SK-MEL-5 (cell line): ENCODE results near the gene COPG2. TPM values are rescaled to one million over a fixed set of nuclear protein-coding genes. Genes with fewer than 3 reads are reported as not detected.
"Not testable (repeated sequence)": the region's sequence is repeated elsewhere in the genome, so short reads cannot be mapped to it uniquely, and the experiment has no call there.

ENCODE experiments used
- DNase-seq: peaks from one replicate; pipeline ENCODE4 v3.0.0-alpha.2; 2016; ENCODE audit warnings: low read depth, low spot score
- in situ Hi-C: cut with HindIII; loops from 2 replicates; pipeline ENCODE4 v1.10.0; 2016; ENCODE audit warnings: low sequenced_read_pairs, high pct_unique_total_duplicates, low pct_unique_long_range_greater_than_20kb
- total RNA-seq: library from RNA; depleted of rRNA; stranded (reverse); fragments of >200 nt; shearing (Covaris generic); gene quantifications from 2 replicates; pipeline ENCODE4 v1.2.3, GENCODE V29; 2014

Gene COPG2
- total RNA-seq, 1 experiment from 2014 or later: 43.6 TPM

- DNase-seq, in situ Hi-C loops: not testable (repeated sequence)
These were observed 140.7 kb downstream of the COPG2 start for GRCh38 chr7:130527752-130528355.

DNA sequence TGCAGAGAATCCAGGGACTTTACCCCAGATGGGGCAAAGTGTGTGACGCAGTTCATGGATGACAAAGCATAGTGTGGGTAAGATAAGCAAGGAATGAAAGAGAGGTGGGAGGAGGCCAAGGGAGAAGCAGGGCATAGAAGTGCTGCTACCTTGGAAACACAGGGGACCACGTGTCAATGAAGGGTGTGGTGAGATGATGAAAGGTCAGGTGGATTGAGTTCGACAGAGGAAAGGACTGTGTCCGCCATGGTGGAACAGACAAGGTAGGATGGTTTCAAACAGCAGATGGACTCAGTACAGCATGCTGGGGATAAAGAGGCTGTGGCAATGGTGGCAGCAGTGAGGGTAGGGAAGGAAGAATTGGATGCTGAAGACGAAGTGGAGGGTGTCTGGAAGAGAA is 143.9 kb downstream of the COPG2 start:
- in situ Hi-C loops: no loop called here
- no peak for DNase-seq

DNA sequence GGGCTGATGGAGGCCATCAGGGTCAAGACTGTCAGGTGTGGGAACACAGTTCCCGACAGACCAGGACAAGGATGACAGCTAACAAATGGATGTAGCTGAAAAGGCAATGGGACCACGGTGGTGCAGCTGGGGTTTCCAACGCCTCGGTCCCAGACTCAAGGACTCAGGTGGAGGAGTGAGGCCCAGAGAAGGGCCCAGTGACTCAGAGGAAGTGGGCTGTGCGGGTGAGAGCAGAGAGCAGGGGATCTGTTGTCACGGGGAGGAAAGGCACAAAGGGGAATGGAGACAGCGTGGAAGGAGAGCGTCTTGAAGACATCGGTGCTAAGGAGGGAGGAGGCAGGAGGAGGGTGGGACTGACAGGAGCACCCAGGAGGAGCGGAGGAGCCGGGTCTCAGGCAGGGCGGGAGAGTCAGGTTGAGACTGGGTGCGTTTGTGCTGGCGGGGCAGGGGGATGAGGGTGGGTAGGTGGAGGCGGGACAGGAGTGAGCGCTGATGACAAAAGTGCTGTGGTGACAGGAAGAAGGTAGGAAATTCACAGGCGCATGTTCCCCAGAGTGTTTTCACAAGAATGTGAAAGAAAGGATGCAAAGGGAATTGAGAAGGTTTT is 144.9 kb downstream of the COPG2 start:
- in situ Hi-C loops, DNase-seq: not testable (repeated sequence)

- in situ Hi-C loops: no loop called here
- DNase-seq: no peak
These were observed 147.1 kb downstream of the COPG2 start for GRCh38 chr7:130521258-130521951.

GRCh38 chr7:130515315-130516040 is 153.1 kb downstream of the COPG2 start:
- DNase-seq: no peak
- in situ Hi-C loops: no loop called here

DNA sequence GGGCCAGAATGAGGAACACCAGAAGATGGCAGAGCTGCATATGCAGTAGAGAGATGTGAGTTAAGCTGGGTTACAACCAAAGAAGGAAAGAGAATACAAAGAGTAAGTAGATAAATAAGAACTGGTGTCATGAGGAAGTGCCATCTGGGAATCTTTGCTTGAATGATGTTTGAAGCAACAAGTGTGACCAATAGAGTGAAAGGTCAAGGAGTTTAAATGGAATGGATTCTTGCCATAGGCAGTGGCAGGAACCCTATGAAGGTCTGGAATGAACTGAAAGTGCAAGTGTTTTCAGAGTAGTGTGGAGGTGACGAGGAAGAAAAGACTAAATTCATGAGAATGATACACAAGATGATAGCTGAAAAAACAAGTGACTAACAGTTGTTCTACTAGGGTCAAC is 155.1 kb downstream of the COPG2 start:
- in situ Hi-C loops: no loop called here
- DNase-seq: no peak

DNA sequence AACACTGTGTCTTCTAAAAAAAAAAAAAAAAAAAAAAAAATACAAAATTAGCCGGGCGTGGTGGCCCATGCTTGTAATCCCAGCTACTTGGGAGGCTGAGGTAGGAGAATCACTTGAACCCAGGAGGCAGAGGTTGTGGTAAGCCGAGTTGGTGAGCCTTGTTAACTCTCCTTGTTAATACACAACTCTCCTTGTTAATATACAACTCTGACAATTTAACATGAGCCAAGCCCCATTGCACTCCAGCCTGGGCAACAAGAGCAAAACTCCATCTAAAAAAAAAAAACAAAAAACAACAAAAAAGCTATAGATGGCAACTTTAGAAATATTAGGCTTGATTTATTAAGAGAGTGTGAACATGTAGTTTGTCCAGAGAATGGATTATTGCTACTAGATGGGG is 156.5 kb downstream of the COPG2 start:
- DNase-seq, in situ Hi-C loops: not testable (repeated sequence)

GRCh38 chr7:130506358-130506757 is 162.2 kb downstream of the COPG2 start:
- in situ Hi-C loops: no loop called here
- DNase-seq: no peak

GRCh38 chr7:130505753-130506152 is 162.8 kb downstream of the COPG2 start:
- in situ Hi-C loops: no loop called here
- DNase-seq: no peak

- DNase-seq: no peak
- in situ Hi-C loops: no loop called here
These were observed 167.6 kb downstream of the COPG2 start for GRCh38 chr7:130500910-130501309.

- in situ Hi-C loops: no loop called here
These were observed 168.1 kb downstream of the COPG2 start for GRCh38 chr7:130500463-130500862.

DNA sequence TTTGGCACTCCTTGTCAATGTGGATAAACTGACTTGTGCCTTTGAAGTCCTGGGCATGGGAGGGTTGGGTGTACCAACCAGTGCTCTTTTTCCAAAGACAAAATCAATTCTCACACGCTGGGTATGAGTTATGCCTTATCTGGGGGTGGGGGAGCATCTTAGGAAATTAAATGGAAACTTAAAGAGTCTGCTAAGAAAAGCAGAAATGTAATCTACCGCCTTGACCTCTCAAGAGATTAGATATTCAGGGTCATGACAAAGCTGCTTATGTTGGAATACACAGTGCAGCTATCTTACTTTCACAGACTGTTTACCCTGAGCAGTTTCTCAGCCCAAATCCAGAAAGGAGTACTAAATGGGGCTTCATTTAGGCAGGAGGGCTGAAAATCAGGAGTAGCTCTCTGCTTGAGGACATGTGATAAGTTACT is 174.1 kb downstream of the COPG2 start:
- in situ Hi-C loops: no loop called here
- no peak for DNase-seq

More at GRCh38 chr7:130500463-130500862, 168.1 kb downstream of the COPG2 start:
- DNase-seq: no peak

GRCh38 chr7:130493275-130493873 is 175.2 kb downstream of the COPG2 start:
- DNase-seq: no peak
- in situ Hi-C loops: no loop called here

GRCh38 chr7:130492523-130493274 is 175.8 kb downstream of the COPG2 start:
- in situ Hi-C loops: no loop called here
- DNase-seq: no peak

DNA sequence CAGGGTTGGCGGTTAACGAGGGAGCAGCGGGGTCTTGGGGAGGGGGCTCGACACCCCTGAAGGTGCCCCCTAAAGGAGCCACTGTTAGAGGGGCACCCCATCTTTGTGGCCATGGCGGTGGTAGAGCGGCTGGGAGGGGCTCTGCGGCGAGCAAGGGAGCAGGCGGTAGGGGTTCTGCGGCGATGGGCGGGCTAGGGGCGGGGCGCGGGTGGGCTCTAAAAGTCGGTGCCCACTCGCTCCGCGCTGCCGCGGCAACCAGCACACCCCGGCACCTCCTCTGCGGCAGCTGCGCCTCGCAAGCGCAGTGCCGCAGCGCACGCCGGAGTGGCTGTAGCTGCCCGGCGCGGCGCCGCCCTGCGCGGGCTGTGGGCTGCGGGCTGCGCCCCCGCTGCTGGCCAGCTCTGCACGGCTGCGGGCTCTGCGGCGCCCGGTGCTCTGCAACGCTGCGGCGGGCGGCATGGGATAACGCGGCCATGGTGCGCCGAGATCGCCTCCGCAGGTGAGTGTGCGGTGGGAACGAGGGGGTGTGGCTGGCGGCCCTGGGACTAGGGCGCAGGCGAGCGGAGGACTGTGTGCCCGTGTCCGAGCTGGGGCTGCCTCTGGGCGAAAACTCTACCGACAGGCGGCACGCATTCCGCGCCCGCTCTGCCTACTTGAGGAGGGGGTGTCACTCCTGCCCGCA is 176.6 kb downstream of the COPG2 start, which contains the start of gene MEST:
MEST (plus strand) TSS at position 245 of the 682 bp plus-strand sequence; CDS start at position 474, 229 bp downstream.
- in situ Hi-C loops: no loop called here
- no peak for DNase-seq

GRCh38 chr7:130490888-130491804 is 177.4 kb downstream of the COPG2 start:
- in situ Hi-C loops: no loop called here
- DNase-seq: no peak
